ENCODE results near the gene LCN6.

LCN6 gene

GRCh38 chr9:136722969-136723356, 25.4 kb downstream of the LCN6 start:
- H3K4me3 ChIP-seq (ENCODE audit: low read length), result no peak overlapping the region
- H3K9ac ChIP-seq (ENCODE audit: low read length), result no peak overlapping the region
- no peaks in the 10 kb centered on the region for H3K9me3 ChIP-seq (ENCODE audit: control insufficient read depth, low read length)
- no peaks in the 10 kb centered on the region for H3K27me3 ChIP-seq (ENCODE audit: control insufficient read depth, insufficient read depth, low read length)
- peaks cover 25% of the 10 kb centered on the region for H3K36me3 ChIP-seq (ENCODE audit: control insufficient read depth, insufficient read depth, low read length)
- peaks cover 43% of the 10 kb centered on the region for H3K4me1 ChIP-seq (ENCODE audit: control insufficient read depth, insufficient read depth, low read length)

- no peaks in the 10 kb centered on the region for H3K27me3 ChIP-seq (ENCODE audit: control insufficient read depth, insufficient read depth, low read length)
- no peak overlapping the region for H3K9ac ChIP-seq (ENCODE audit: low read length)
- H3K4me3 ChIP-seq (ENCODE audit: low read length), result no peak overlapping the region
- H3K4me1 ChIP-seq (ENCODE audit: control insufficient read depth, insufficient read depth, low read length), result peaks cover 42% of the 10 kb centered on the region
- peaks cover 25% of the 10 kb centered on the region for H3K36me3 ChIP-seq (ENCODE audit: control insufficient read depth, insufficient read depth, low read length)
- no peaks in the 10 kb centered on the region for H3K9me3 ChIP-seq (ENCODE audit: control insufficient read depth, low read length)
Measured at GRCh38 chr9:136722093-136722968, 26.0 kb downstream of the LCN6 start.

DNA sequence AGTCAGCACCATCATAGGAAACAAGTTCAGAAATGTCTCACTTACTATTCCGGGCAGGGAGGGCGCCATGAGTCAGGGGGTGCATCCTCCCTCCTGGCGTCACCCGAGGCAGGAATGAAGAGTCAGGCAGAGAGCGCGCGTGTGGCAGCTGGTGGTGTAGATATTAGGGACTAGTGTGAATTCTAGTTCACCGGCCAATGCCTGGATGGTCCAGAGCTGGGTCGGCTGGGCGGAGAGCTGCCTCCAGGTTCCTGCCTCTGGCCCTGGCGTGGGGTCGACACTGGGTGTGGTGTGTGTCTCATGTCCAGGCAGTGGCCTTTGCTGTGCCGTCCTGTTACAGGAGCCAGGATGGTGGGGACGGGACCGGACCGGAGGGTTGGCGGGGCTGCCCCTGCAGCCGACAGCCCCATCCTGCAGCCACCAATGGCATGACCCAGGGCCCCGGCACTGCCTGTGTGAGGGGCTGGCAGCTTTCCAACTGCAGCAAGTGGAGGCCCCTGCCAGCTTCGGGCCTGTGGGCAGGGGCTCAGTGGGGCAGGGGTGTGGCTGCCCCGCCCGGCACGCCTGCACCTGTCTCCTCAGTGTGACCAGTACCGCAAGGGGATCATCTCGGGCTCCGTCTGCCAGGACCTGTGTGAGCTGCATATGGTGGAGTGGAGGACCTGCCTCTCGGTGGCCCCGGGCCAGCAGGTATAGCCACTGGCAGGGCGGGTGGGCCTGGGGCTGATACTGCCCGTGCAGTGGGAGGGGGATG, 26.8 kb downstream of the LCN6 start:
- H3K27me3 ChIP-seq (ENCODE audit: control insufficient read depth, insufficient read depth, low read length), result no peaks in the 10 kb centered on the region
- peaks cover 34% of the 10 kb centered on the region for H3K4me1 ChIP-seq (ENCODE audit: control insufficient read depth, insufficient read depth, low read length)
- no peak overlapping the region for H3K9ac ChIP-seq (ENCODE audit: low read length)
- H3K36me3 ChIP-seq (ENCODE audit: control insufficient read depth, insufficient read depth, low read length), result peaks cover 25% of the 10 kb centered on the region
- no peaks in the 10 kb centered on the region for H3K9me3 ChIP-seq (ENCODE audit: control insufficient read depth, low read length)
- H3K4me3 ChIP-seq (ENCODE audit: low read length), result no peak overlapping the region

GRCh38 chr9:136720898-136721338, 27.4 kb downstream of the LCN6 start:
- H3K27me3 ChIP-seq (ENCODE audit: control insufficient read depth, insufficient read depth, low read length), result peaks cover 2% of the 10 kb centered on the region
- no peaks in the 10 kb centered on the region for H3K9me3 ChIP-seq (ENCODE audit: control insufficient read depth, low read length)
- no peak overlapping the region for H3K4me3 ChIP-seq (ENCODE audit: low read length)
- no peak overlapping the region for H3K9ac ChIP-seq (ENCODE audit: low read length)
- H3K36me3 ChIP-seq (ENCODE audit: control insufficient read depth, insufficient read depth, low read length), result peaks cover 20% of the 10 kb centered on the region
- H3K4me1 ChIP-seq (ENCODE audit: control insufficient read depth, insufficient read depth, low read length), result peaks cover 28% of the 10 kb centered on the region

DNA sequence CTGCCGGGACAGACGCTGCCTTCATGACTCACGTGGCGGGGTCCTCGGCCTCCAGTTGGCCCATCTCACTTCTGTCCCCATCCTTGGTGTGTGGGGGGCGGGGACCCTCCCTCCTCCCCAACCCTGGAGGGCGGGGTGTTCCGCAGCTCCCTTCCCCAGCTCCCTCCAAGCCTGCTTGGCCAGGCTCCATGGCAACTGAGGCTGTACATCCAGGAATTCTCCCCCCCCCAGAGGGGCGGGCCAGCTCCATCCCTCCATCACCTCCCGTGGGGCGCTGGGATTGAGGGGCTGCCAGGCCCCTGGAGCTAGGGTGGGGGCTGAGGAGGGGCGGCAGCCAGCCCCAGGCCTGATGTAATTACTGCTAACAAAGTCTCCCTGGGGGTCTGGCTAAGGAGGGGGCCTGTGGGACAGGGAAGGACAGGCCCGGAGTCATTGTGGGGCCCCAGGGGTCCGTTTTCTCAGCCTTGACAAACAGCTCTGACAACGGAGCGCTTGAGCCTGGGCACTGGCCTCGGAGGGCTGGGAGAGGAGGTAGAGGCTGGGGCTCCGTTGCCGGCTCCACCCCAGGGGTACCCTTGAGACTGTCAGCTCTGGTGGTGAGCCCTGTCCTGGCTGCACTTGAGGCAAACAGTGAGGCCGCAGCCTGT, 28.0 kb downstream of the LCN6 start:
- Histone ChIP-seq H3K9me3 (ENCODE audit: control insufficient read depth, low read length) (no peaks in the 10 kb centered on the region), H3K27me3 (ENCODE audit: control insufficient read depth, insufficient read depth, low read length) (peaks cover 5% of the 10 kb centered on the region), H3K4me1 (ENCODE audit: control insufficient read depth, insufficient read depth, low read length) (peaks cover 22% of the 10 kb centered on the region), H3K9ac (ENCODE audit: low read length) (no peak overlapping the region), H3K36me3 (ENCODE audit: control insufficient read depth, insufficient read depth, low read length) (peaks cover 14% of the 10 kb centered on the region), H3K4me3 (ENCODE audit: low read length) (no peak overlapping the region)

DNA sequence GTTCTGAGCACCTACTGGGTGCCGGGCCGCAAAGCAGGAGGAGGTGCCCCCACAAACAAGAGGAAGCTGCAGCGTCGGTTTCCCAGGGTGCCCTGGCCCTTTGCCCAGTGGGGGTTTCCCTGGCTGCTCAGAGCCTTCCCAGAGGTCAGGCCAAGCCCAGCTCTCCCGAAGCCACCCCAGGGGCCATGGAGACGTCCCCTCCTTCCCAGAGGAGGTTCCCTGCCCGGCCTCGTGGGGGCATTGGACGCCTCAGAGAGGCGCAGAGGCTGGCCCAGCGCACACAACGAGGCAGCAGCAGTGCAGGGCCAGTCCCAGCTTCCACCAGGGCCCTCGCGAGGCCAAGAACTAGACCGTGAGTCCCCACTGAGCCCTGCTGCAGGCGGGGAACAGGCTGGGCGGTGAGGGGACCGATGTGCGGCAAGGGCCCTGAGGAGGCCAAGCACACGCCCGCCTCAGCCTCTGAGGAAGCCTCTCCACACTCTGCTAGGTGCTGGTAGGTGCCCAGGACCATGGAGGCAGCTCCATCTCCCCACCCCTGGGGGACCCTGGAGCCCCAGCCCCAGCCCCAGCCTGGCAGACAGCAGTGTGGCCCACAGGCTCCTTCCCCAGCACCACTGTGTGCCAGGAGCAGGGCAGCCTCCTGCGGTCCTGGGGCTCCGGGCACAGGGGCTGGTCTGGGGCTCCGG, 29.0 kb downstream of the LCN6 start:
- Histone ChIP-seq H3K9me3 (ENCODE audit: control insufficient read depth, low read length) (no peaks in the 10 kb centered on the region), H3K9ac (ENCODE audit: low read length) (no peak overlapping the region), H3K4me1 (ENCODE audit: control insufficient read depth, insufficient read depth, low read length) (peaks cover 20% of the 10 kb centered on the region), H3K4me3 (ENCODE audit: low read length) (no peak overlapping the region), H3K36me3 (ENCODE audit: control insufficient read depth, insufficient read depth, low read length) (peaks cover 11% of the 10 kb centered on the region), H3K27me3 (ENCODE audit: control insufficient read depth, insufficient read depth, low read length) (peaks cover 11% of the 10 kb centered on the region)

DNA sequence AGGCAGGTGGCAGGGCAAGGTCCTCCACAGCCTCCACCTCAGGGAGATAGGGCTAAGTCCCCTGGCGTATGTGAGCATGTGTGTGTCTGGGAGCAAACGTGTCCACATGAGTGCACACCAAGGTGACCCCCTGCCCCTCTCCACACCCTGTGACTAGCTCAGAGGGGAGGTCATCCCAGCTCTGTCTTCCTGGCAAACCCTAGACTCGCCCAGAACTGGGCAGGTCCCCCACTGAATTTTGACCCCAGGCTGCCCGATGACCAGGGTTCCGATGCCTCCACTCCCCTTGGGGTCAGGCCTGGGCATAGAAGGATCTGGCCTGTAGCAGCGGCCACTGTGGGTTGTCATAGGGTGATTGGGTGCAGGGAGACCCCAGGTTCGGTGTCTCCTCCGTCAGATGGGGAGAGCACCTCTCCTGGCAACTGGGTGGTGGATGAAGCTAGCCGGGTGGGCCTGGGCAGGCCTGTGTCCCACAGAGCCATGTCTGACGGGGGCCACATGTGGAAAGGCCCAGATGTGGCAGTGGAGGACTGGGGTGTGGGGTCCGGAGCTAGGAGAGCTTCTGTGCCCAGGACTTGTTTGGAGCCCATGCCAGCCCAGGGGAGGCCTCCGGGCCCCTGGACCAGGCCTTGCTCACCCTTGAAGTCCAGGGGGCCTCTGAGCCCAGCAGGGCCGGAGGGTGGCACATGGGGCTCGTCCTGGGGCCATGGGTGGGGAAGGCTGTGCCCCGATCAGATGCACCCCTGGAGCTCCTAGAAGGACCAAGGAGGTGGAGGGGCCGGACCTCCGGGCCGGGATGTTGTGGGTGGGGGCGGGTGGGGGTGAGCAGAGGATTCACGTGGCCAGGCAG, 29.8 kb downstream of the LCN6 start:
- H3K4me1 ChIP-seq (ENCODE audit: control insufficient read depth, insufficient read depth, low read length), result peaks cover 20% of the 10 kb centered on the region

DNA sequence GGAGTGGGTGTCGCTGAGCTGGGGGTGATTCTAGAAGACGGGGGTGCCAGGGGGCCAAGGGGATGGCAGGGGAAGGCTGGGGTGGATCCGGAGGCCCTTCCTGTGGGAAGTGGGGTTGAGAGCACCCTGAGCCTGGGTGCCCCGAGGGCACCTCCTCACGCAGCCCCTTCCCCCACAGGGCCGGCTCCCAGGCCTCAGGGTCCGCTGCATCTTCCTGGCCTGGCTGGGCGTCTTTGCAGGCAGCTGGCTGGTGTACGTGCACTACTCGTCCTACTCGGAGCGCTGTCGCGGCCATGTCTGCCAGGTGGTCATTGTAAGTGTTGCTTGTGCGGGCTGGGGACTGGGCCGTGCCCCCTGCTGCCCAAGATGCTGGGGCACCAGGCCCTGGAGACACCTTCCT, 30.9 kb downstream of the LCN6 start:
- no peaks in the 10 kb centered on the region for H3K9me3 ChIP-seq (ENCODE audit: control insufficient read depth, low read length)
- H3K36me3 ChIP-seq (ENCODE audit: control insufficient read depth, insufficient read depth, low read length), result no peaks in the 10 kb centered on the region
- no peak overlapping the region for H3K4me3 ChIP-seq (ENCODE audit: low read length)
- no peak overlapping the region for H3K9ac ChIP-seq (ENCODE audit: low read length)
- H3K27me3 ChIP-seq (ENCODE audit: control insufficient read depth, insufficient read depth, low read length), result peaks cover 28% of the 10 kb centered on the region
- peaks cover 20% of the 10 kb centered on the region for H3K4me1 ChIP-seq (ENCODE audit: control insufficient read depth, insufficient read depth, low read length)

More for the DNA sequence above, 29.8 kb downstream of the LCN6 start:
- no peak overlapping the region for H3K4me3 ChIP-seq (ENCODE audit: low read length)
- H3K27me3 ChIP-seq (ENCODE audit: control insufficient read depth, insufficient read depth, low read length), result peaks cover 19% of the 10 kb centered on the region
- H3K9me3 ChIP-seq (ENCODE audit: control insufficient read depth, low read length), result no peaks in the 10 kb centered on the region
- H3K36me3 ChIP-seq (ENCODE audit: control insufficient read depth, insufficient read depth, low read length), result peaks cover 10% of the 10 kb centered on the region
- no peak overlapping the region for H3K9ac ChIP-seq (ENCODE audit: low read length)

GRCh38 chr9:136714893-136715274, 33.4 kb downstream of the LCN6 start:
- no peak overlapping the region for H3K9ac ChIP-seq (ENCODE audit: low read length)
- no peak overlapping the region for H3K4me3 ChIP-seq (ENCODE audit: low read length)
- peaks cover 38% of the 10 kb centered on the region for H3K27me3 ChIP-seq (ENCODE audit: control insufficient read depth, insufficient read depth, low read length)
- no peaks in the 10 kb centered on the region for H3K9me3 ChIP-seq (ENCODE audit: control insufficient read depth, low read length)
- no peaks in the 10 kb centered on the region for H3K36me3 ChIP-seq (ENCODE audit: control insufficient read depth, insufficient read depth, low read length)
- H3K4me1 ChIP-seq (ENCODE audit: control insufficient read depth, insufficient read depth, low read length), result peaks cover 11% of the 10 kb centered on the region

GRCh38 chr9:136714096-136714892, 34.0 kb downstream of the LCN6 start:
- no peak overlapping the region for H3K4me3 ChIP-seq (ENCODE audit: low read length)
- H3K27me3 ChIP-seq (ENCODE audit: control insufficient read depth, insufficient read depth, low read length), result peaks cover 41% of the 10 kb centered on the region
- H3K36me3 ChIP-seq (ENCODE audit: control insufficient read depth, insufficient read depth, low read length), result no peaks in the 10 kb centered on the region
- H3K9ac ChIP-seq (ENCODE audit: low read length), result no peak overlapping the region
- H3K9me3 ChIP-seq (ENCODE audit: control insufficient read depth, low read length), result no peaks in the 10 kb centered on the region
- H3K4me1 ChIP-seq (ENCODE audit: control insufficient read depth, insufficient read depth, low read length), result peaks cover 7% of the 10 kb centered on the region

Data from mucosa of stomach (tissue), 1 donor.